ENCODE measurements around the gene PABPN1.

The PABPN1 gene

DNA sequence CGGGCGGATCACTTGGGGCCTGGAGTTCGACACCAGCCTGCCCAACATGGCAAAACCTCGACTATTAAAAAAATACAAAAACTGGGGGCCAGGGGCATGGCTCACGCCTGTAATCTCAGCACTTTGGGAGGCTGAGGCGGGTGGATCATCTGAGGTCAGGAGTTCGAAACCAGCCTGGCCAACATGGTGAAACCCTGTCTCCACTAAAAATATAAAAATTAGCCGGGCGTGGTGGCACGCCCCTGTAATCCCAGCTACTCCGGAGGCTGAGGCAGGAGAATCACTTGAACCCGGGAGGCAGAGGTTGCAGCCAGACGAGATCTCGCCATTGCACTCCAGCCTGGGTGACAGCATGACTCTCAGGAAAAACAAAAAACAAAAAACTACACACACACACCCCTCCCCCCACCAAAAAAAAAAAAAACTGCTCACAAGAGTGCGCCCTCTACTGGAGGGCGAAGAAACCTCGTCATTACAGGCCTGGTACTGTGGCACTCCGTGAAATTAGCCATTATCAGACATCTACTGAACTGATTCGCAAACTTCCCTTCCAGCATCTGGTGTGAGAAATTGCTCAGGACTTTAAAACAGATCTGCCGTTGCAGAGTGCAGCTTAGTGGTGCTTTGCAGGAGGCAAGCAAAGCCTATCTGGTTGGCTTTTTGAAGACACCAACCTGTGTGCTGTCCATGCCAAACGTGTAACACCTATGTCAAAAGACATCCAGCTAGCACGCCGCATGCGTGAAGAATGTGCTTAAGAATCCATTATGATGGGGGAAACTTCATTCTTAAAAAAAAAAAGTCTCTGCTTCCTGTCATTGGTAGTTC is 26.3 kb upstream of the PABPN1 start:
- Histone ChIP-seq H3K27me3 (ENCODE audit: control insufficient read depth, insufficient read depth, low read length) (peaks cover 91% of the 10 kb centered on the region), H3K4me3 (ENCODE audit: low read depth, low read length) (no peak overlapping the region), H3K36me3 (ENCODE audit: control insufficient read depth, insufficient read depth, low read length) (no peaks in the 10 kb centered on the region), H3K4me1 (ENCODE audit: control insufficient read depth, insufficient read depth, low read length) (peaks cover 9% of the 10 kb centered on the region), H3K9ac (ENCODE audit: low read depth, low read length) (no peak overlapping the region), H3K9me3 (ENCODE audit: control insufficient read depth, insufficient read depth, low read length) (no peaks in the 10 kb centered on the region), H3K27ac (ENCODE audit: low read depth, low read length) (no peak overlapping the region)

DNA sequence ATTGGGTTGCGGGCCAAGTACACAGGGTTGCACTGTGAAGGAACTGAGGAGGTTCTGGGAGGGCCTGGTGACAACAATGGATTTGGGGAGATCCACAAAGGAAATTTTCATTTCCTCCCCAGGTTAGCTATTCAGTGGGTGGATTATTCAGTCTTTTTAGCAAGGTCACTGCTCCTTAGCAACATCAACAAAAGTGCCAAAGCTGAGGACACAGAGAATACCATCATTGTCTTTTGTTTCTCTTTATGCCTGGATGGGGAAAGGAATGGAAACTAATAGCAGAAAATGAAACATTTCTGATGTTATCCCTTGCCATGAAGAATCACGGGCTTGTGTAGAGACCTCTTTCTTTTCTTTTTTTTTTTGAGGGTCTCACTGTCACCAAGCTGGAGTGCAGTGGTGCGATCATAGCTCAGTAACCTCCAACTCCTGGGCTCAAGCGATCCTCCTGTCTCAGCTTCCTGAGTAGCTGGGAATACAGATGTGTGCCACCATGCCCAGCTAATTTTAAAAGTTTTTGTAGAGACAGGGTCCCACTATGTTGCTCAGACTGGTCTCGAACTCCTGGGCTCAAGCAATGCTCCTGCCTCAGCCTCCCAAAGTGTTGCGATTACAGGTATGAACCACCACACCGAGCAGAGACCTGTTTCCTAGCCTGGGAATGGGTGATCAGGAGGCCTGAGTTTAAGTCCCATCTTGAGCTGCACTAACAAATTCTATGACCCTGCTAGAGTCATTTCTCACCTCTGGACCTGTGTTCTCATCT is 25.1 kb upstream of the PABPN1 start:
- Histone ChIP-seq H3K9me3 (ENCODE audit: control insufficient read depth, insufficient read depth, low read length) (no peaks in the 10 kb centered on the region), H3K27me3 (ENCODE audit: control insufficient read depth, insufficient read depth, low read length) (peaks cover 87% of the 10 kb centered on the region), H3K36me3 (ENCODE audit: control insufficient read depth, insufficient read depth, low read length) (no peaks in the 10 kb centered on the region), H3K9ac (ENCODE audit: low read depth, low read length) (no peak overlapping the region), H3K4me1 (ENCODE audit: control insufficient read depth, insufficient read depth, low read length) (peaks cover 12% of the 10 kb centered on the region), H3K4me3 (ENCODE audit: low read depth, low read length) (no peak overlapping the region), H3K27ac (ENCODE audit: low read depth, low read length) (no peak overlapping the region)

DNA sequence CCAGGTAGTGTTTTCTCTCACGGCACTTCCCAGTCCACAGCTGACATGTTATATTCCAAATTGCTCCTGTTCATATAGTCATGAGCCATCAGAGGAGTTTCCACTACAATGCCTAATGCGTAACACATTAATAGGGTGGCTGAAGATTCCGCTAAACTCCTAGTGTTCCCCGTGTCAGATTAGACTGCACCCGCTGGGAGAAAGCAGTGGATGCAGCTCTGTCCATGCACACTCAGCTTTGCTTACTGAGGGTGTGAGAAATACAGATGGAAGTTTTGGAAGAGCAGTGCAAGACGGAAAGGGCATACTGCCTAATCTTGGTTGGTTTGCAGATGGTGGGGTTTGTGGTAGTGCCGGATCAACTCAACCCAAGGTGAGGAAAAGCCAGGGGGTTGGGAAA is 24.2 kb upstream of the PABPN1 start:
- peaks cover 12% of the 10 kb centered on the region for H3K4me1 ChIP-seq (ENCODE audit: control insufficient read depth, insufficient read depth, low read length)
- no peaks in the 10 kb centered on the region for H3K9me3 ChIP-seq (ENCODE audit: control insufficient read depth, insufficient read depth, low read length)
- no peak overlapping the region for H3K4me3 ChIP-seq (ENCODE audit: low read depth, low read length)
- H3K27ac ChIP-seq (ENCODE audit: low read depth, low read length), result no peak overlapping the region
- no peak overlapping the region for H3K9ac ChIP-seq (ENCODE audit: low read depth, low read length)
- no peaks in the 10 kb centered on the region for H3K36me3 ChIP-seq (ENCODE audit: control insufficient read depth, insufficient read depth, low read length)
- H3K27me3 ChIP-seq (ENCODE audit: control insufficient read depth, insufficient read depth, low read length), result peaks cover 78% of the 10 kb centered on the region

DNA sequence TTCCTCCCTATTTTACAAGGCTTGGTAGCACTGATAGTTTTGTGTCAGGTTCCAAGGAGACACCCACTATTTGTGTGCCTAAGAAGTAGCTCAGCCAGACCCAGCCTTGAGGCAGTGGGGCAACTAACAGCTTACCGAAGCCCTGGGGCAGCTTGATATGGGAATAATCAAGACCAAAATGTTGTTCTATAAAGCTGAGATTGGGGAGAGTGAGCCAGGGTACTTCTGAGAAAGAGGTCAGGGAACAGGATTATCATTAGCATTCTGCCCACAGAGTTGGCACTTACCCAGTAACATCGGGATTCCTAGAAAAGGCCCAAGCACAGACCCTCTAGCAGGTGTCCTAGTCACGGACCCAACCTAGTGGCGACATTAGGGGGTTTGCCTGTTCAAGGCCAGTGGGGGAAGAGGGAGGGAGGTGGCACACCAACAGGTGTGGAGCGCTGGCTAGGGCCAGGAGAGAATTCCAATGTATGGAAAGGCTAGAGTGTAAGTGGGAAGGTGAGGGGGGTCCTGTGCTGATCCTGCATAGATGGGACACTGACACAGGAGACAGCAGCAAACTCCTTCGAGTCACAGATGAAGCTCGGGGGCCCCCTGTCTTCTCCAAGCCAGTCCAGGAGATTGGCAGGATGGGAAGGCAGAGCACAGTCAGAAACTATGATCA is 23.5 kb upstream of the PABPN1 start:
- H3K27ac ChIP-seq (ENCODE audit: low read depth, low read length), result no peak overlapping the region

DNA sequence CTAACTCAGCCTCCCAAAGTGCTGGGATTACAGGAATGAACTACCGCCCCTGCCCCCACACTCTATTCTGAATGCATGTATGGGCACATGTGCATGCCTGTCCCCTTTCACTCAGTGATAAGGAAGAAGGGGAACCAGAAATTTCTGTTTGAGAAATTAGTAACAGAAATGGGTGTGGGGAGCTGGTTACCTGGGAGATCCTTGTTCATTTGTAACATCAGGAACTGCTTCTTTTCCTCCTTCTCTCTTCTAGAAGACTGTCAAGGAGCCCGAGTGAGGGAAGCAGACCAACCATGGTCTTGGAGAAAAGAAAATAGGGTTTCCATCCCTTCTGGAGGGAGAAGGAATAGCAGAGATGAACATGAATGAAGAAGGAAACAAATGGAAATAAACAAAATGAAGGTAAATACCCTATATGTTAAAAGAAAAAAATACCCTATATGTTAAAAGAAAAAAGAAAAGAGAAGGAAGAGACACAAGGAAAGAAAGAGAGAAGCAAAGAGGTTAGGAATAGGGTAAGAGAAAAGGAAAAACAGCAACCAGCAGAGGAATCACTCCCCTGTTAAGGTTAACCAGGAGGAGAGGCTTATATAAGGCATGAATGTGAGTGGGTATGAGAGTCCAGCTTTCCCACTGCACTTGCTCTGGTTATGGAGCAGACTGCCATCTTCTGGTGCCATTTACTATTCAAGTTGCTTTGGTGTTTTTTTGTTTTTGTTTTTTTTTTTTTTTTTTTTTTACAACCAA is 21.9 kb upstream of the PABPN1 start:
- Histone ChIP-seq H3K27me3 (ENCODE audit: control insufficient read depth, insufficient read depth, low read length) (peaks cover 71% of the 10 kb centered on the region), H3K4me1 (ENCODE audit: control insufficient read depth, insufficient read depth, low read length) (0 out of 2 replicates have a peak, but pooled peaks cover 4% of the 10 kb centered on the region), H3K4me3 (ENCODE audit: low read depth, low read length) (no peak overlapping the region), H3K36me3 (ENCODE audit: control insufficient read depth, insufficient read depth, low read length) (no peaks in the 10 kb centered on the region), H3K27ac (ENCODE audit: low read depth, low read length) (no peak overlapping the region), H3K9me3 (ENCODE audit: control insufficient read depth, insufficient read depth, low read length) (no peaks in the 10 kb centered on the region), H3K9ac (ENCODE audit: low read depth, low read length) (no peak overlapping the region)

More for the DNA sequence above, 23.5 kb upstream of the PABPN1 start:
- peaks cover 71% of the 10 kb centered on the region for H3K27me3 ChIP-seq (ENCODE audit: control insufficient read depth, insufficient read depth, low read length)
- H3K4me1 ChIP-seq (ENCODE audit: control insufficient read depth, insufficient read depth, low read length), result peaks cover 12% of the 10 kb centered on the region
- H3K9ac ChIP-seq (ENCODE audit: low read depth, low read length), result no peak overlapping the region
- H3K4me3 ChIP-seq (ENCODE audit: low read depth, low read length), result no peak overlapping the region
- H3K36me3 ChIP-seq (ENCODE audit: control insufficient read depth, insufficient read depth, low read length), result no peaks in the 10 kb centered on the region
- no peaks in the 10 kb centered on the region for H3K9me3 ChIP-seq (ENCODE audit: control insufficient read depth, insufficient read depth, low read length)

DNA sequence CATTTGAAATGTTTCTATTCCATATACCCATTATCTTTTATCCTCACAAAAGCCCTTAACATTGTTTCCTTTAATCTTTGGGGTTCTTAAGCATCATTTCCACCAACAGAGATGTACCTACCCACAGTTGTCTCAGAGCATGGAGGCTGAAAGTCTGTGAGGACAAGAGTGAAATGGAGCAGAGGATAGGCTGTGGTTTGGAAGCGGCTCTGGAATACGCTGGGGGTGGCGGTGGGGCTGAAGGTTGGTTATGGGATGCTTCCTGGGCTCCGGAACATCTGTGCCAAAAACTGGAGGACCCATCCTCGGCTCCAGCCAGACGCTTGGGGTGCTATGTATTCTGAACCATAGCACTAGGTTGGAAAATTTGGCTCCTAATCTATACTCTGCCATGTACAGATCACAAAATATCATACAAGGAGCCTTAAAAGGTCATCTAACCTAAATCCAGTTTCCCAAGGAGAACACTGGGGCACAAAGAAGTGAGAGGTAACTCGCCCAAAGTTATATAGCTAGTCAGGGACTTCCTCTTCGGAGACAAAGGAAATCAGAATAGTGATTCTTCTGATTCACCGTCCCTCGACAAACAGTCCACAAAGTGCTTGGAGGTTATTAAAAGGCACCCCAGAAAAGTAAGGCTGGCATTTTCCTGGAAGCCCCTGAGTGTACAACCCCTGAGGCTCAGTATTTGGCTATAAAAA is 21.1 kb upstream of the PABPN1 start:
- no peak overlapping the region for H3K27ac ChIP-seq (ENCODE audit: low read depth, low read length)
- H3K9me3 ChIP-seq (ENCODE audit: control insufficient read depth, insufficient read depth, low read length), result no peaks in the 10 kb centered on the region
- peak overlapping the region; percentile 94 for H3K4me3 ChIP-seq (ENCODE audit: low read depth, low read length)
- 0 out of 2 replicates have a peak, but pooled peaks cover 4% of the 10 kb centered on the region for H3K4me1 ChIP-seq (ENCODE audit: control insufficient read depth, insufficient read depth, low read length)
- no peak overlapping the region for H3K9ac ChIP-seq (ENCODE audit: low read depth, low read length)
- H3K27me3 ChIP-seq (ENCODE audit: control insufficient read depth, insufficient read depth, low read length), result peaks cover 70% of the 10 kb centered on the region
- H3K36me3 ChIP-seq (ENCODE audit: control insufficient read depth, insufficient read depth, low read length), result no peaks in the 10 kb centered on the region

DNA sequence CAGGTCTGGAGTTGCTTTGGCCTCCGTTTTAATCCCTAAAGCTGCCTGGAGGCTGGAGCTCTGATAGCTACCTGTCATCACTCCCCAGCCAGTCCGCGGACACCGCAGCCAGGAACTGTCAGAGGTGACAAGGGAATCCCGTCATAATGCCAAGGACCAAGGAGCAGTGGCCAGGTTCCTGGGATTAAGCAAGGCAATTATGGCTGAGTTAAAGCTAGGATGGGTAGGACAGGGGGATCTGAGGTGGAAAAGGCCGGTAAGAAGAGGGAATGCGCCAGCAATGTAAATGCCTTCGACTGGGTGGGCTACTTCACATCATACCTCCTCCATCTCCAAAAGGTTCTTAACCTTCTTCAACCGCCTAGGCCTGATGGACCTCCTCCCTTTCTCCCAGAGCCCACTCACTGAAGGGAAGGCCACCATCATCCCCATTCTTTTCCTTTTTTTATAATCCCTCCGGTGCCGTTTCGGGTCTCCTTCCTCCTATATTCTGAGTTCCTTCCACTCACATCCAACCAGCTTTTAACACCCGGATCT is 20.5 kb upstream of the PABPN1 start:
- Histone ChIP-seq H3K4me1 (ENCODE audit: control insufficient read depth, insufficient read depth, low read length) (0 out of 2 replicates have a peak, but pooled peaks cover 4% of the 10 kb centered on the region), H3K36me3 (ENCODE audit: control insufficient read depth, insufficient read depth, low read length) (no peaks in the 10 kb centered on the region), H3K27ac (ENCODE audit: low read depth, low read length) (peak overlapping the region; percentile 27), H3K27me3 (ENCODE audit: control insufficient read depth, insufficient read depth, low read length) (peaks cover 64% of the 10 kb centered on the region), H3K4me3 (ENCODE audit: low read depth, low read length) (peak overlapping the region; percentile 94), H3K9me3 (ENCODE audit: control insufficient read depth, insufficient read depth, low read length) (no peaks in the 10 kb centered on the region), H3K9ac (ENCODE audit: low read depth, low read length) (no peak overlapping the region)

DNA sequence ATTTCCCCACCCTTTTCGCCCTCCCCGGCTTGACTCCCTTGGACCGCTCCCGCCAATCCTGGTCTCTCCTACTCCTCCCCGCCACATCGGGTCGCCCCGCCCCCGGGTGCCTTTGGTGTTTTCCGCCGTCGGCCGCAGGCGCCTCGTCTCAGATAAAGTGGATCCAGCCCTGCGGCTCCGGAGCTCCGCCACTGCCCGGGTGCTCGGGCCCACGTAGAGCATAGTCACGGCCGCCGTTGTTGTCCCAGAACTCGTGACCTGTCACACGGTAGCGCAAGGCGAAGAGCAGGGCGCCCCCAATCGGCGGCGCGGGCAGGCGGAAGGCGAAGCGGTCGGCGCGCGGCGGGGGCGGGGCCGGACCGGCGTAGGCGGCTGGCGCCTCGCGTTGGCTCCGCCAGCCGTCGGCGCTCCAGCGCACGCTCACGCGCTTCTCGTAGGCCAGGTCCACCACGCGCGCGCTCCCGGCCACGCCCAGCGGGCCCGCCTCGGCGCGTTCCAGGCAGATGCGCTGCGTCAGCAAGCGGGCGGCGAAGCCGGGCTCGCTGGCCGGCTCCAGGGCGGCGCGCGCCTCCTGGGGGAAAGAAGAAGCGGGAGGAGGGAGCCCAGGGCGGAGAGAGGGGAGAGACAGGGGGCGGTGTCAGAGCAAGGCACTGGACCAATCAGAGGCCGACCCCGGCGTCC is 19.8 kb upstream of the PABPN1 start:
- Histone ChIP-seq H3K27me3 (ENCODE audit: control insufficient read depth, insufficient read depth, low read length) (peaks cover 57% of the 10 kb centered on the region), H3K4me3 (ENCODE audit: low read depth, low read length) (peak overlapping the region; percentile 94), H3K27ac (ENCODE audit: low read depth, low read length) (peak overlapping the region; percentile 97), H3K9me3 (ENCODE audit: control insufficient read depth, insufficient read depth, low read length) (no peaks in the 10 kb centered on the region), H3K9ac (ENCODE audit: low read depth, low read length) (peak overlapping the region; percentile 73; the same call in 1 of the 2 replicates), H3K36me3 (ENCODE audit: control insufficient read depth, insufficient read depth, low read length) (no peaks in the 10 kb centered on the region), H3K4me1 (ENCODE audit: control insufficient read depth, insufficient read depth, low read length) (peaks cover 4% of the 10 kb centered on the region; the same call in 1 of the 2 replicates)

DNA sequence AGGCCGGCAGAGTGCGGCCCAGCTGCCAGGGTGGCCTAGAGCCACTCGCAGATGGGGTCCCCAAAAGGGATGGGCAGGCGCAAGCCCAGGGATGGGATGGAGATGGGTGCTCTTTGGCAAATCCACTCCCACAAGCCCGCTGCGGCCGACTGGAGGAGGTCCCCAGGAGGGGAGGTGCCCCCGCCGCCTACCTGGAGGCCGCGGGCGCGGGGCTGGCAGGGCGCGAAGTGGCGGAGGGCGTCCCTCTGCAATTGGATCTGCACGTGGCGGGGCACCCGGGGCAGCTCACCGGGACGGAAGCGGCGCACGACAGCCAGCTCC is 19.3 kb upstream of the PABPN1 start:
- H3K27ac ChIP-seq (ENCODE audit: low read depth, low read length), result peak overlapping the region; percentile 97
- H3K27me3 ChIP-seq (ENCODE audit: control insufficient read depth, insufficient read depth, low read length), result peaks cover 52% of the 10 kb centered on the region
- H3K9ac ChIP-seq (ENCODE audit: low read depth, low read length), result peak overlapping the region; percentile 46; the same call in 1 of the 2 replicates
- peak overlapping the region; percentile 94 for H3K4me3 ChIP-seq (ENCODE audit: low read depth, low read length)
- H3K36me3 ChIP-seq (ENCODE audit: control insufficient read depth, insufficient read depth, low read length), result no peaks in the 10 kb centered on the region
- peaks cover 4% of the 10 kb centered on the region; the same call in 1 of the 2 replicates for H3K4me1 ChIP-seq (ENCODE audit: control insufficient read depth, insufficient read depth, low read length)
- no peaks in the 10 kb centered on the region for H3K9me3 ChIP-seq (ENCODE audit: control insufficient read depth, insufficient read depth, low read length)

Data from HUES48 (cell line).